B cell (primary cell): ENCODE results near the gene SLC2A9. TPM values are rescaled to one million over a fixed set of nuclear protein-coding genes. Genes with fewer than 3 reads are reported as not detected.

Experiments used
- ATAC-seq: fragments of 200-7000 bp; cut with Tn5 transposase; one replicate; pipeline ENCODE4 v1.10.0; 2021; ENCODE audit warnings: low read depth, mild to moderate bottlenecking, moderate number of reproducible peaks, moderate library complexity
- CTCF ChIA-PET: fragments of 350-600 bp; sonication (Branson Sonifier 250); formaldehyde crosslinking; loops from one replicate; lab custom pipeline; 2021; ENCODE audit warnings: antibody characterized with exemption, inconsistent platforms; lab: Charles Lee
- POLR2A ChIA-PET: fragments of 350-600 bp; sonication (Branson Sonifier 250); formaldehyde crosslinking; loops from one replicate; lab custom pipeline; 2021; ENCODE audit warnings: antibody characterized with exemption; lab: Charles Lee
- DNase-seq: peaks from one replicate; pipeline ENCODE4 v3.0.0; 2013
- H2AFZ ChIP-seq: 2 replicates; pipeline ENCODE4 v1.6.1; 2012; ENCODE audit warnings: mild to moderate bottlenecking, low read depth, low read length; ENCODE audit not compliant: insufficient read depth, poor library complexity, severe bottlenecking
- H3K27ac ChIP-seq, 2 donors: 1 replicate in 1 of 2; 2 replicates in 1 of 2; pipeline ENCODE4 v1.5.1; 2012 to 2013; ENCODE audit warnings: low read length in 2 of 2, mild to moderate bottlenecking in 2 of 2, moderate library complexity in 1 of 2
- H3K27me3 ChIP-seq, 4 experiments: fragments of 200-600 bp in 1 of 4; sonication (generic) in 1 of 4; replicated peaks in 1 of 4; 1 replicate in 2 of 4; 2 replicates in 2 of 4; pipeline versions ENCODE4 v1.6.1 to v1.7.0; 2013 to 2016; ENCODE audit warnings: low read length in 3 of 4, mild to moderate bottlenecking in 2 of 4, mixed read lengths in 1 of 4, moderate library complexity in 1 of 4; ENCODE audit not compliant: insufficient read depth in 4 of 4, control insufficient read depth in 3 of 4; ENCODE audit errors: control extremely low read depth in 1 of 4
- H3K36me3 ChIP-seq, 2 experiments: replicated peaks in 1 of 2; 1 replicate in 1 of 2; 2 replicates in 1 of 2; pipeline versions ENCODE4 v1.6.1 to v1.7.1; 2013; ENCODE audit warnings: low read length in 1 of 2; ENCODE audit not compliant: insufficient read depth in 2 of 2, control insufficient read depth in 1 of 2; ENCODE audit errors: control extremely low read depth in 1 of 2, extremely low read depth in 1 of 2
- H3K4me1 ChIP-seq, 2 donors: fragments of 200-600 bp in 1 of 2; sonication (generic) in 1 of 2; 1 replicate in 1 of 2; 2 replicates in 1 of 2; pipeline versions ENCODE4 v1.5.1 to v1.6.1; 2013 to 2017; ENCODE audit warnings: low read length in 2 of 2; ENCODE audit not compliant: control insufficient read depth in 2 of 2, insufficient read depth in 2 of 2
- H3K4me2 ChIP-seq: replicated peaks from 2 replicates; pipeline ENCODE3; 2012; ENCODE audit warnings: mild to moderate bottlenecking, low read depth, low read length; ENCODE audit not compliant: poor library complexity, severe bottlenecking
- H3K4me3 ChIP-seq, 5 experiments: fragments of 200-600 bp in 1 of 5; sonication (generic) in 1 of 5; 1 replicate in 3 of 5; 2 replicates in 2 of 5; pipeline versions ENCODE4 v1.5.1 to v1.7.0; 2011 to 2016; ENCODE audit warnings: low read length in 4 of 5, mild to moderate bottlenecking in 4 of 5, low read depth in 2 of 5, control low read depth in 1 of 5, moderate library complexity in 1 of 5; ENCODE audit not compliant: insufficient read depth in 1 of 5; ENCODE audit errors: control extremely low read depth in 1 of 5, extremely low read depth in 1 of 5
- H3K79me2 ChIP-seq: fragments of 200-600 bp; sonication (generic); one replicate; pipeline ENCODE4 v1.6.0; 2016; ENCODE audit warnings: low read length; ENCODE audit not compliant: control insufficient read depth, insufficient read depth
- H3K9ac ChIP-seq: fragments of 200-600 bp; sonication (generic); 2 replicates; pipeline ENCODE4 v1.6.1; 2017; ENCODE audit warnings: mild to moderate bottlenecking, low read length, moderate library complexity
- H3K9me3 ChIP-seq, 3 donors: one replicate each; pipeline versions ENCODE4 v1.6.1 to v1.7.1; 2013; ENCODE audit warnings: low read length in 2 of 3; ENCODE audit not compliant: control insufficient read depth in 2 of 3, insufficient read depth in 1 of 3; ENCODE audit errors: control extremely low read depth in 1 of 3
- H4K20me1 ChIP-seq: 2 replicates; pipeline ENCODE4 v1.6.0; 2012; ENCODE audit warnings: mild to moderate bottlenecking, low read length; ENCODE audit not compliant: insufficient read depth, control insufficient read depth, poor library complexity, severe bottlenecking
- H3K27ac Mint-ChIP-seq: one replicate; pipeline ENCODE4 v1.8.0; 2021; ENCODE audit warnings: mixed read lengths
- H3K27me3 Mint-ChIP-seq: one replicate; pipeline ENCODE4 v1.8.0; 2021; ENCODE audit warnings: mixed read lengths
- H3K4me1 Mint-ChIP-seq: one replicate; pipeline ENCODE4 v1.8.0; 2021; ENCODE audit warnings: mixed read lengths
- H3K4me3 Mint-ChIP-seq: one replicate; pipeline ENCODE4 v1.8.0; 2021; ENCODE audit warnings: mixed read lengths
- H3K9me3 Mint-ChIP-seq: one replicate; pipeline ENCODE4 v1.8.0; 2022; ENCODE audit warnings: mixed read lengths; ENCODE audit not compliant: insufficient read depth
- EZH2 ChIP-seq: IDR thresholded peaks from 2 replicates; pipeline ENCODE4 v1.6.1; 2012; ENCODE audit warnings: borderline replicate concordance, low read depth, mild to moderate bottlenecking, moderate library complexity, low read length; ENCODE audit not compliant: insufficient read depth, poor library complexity, severe bottlenecking
- WGBS: methylation state at CpG from one replicate; pipeline ENCODE4 v1.1.5; 2013; ENCODE audit warnings: missing lambda C conversion rate; ENCODE audit not compliant: insufficient coverage; 5-methylcytosine and 5-hydroxymethylcytosine counted together
- intact Hi-C: fragments of 100-400 bp; cut with micrococcal nuclease; formaldehyde crosslinking; loops from one replicate; pipeline ENCODE4 v1.10.0; 2022
- polyA plus RNA-seq: library from polyadenylated mRNA; depleted of rRNA; stranded (reverse); fragments of >200 nt; gene quantifications from 2 replicates; pipeline ENCODE4 v1.2.3, GENCODE V29; 2012
- total RNA-seq, 2 donors: library from RNA; stranded (reverse); fragments of 120-200 nt in 1 of 2; gene quantifications; 1 replicate in 1 of 2; 2 replicates in 1 of 2; pipeline versions ENCODE4 v1.2.3 to v1.2.4, GENCODE V29; 2013 to 2022
- TF ChIP-seq, protein P1 (sequence below): fragments of 200-600 bp; IDR thresholded peaks from one replicate; pipeline ENCODE4 v1.8.0; 2022; ENCODE audit warnings: antibody characterized with exemption, mild to moderate bottlenecking

Gene SLC2A9
- total and polyA plus RNA-seq, 2 donors (not counting 1 experiment from before 2014, with no cell fraction given), result 0.89 to 2.1 TPM

- peak overlapping the region; percentile 86 for H2AFZ ChIP-seq
- Mint-ChIP-seq H3K4me3 (peak overlapping the region; percentile 91), H3K9me3 (no peaks in the 10 kb centered on the region), H3K4me1 (peaks cover 46% of the 10 kb centered on the region), H3K27ac (peak overlapping the region; percentile 89), H3K27me3 (no peaks in the 10 kb centered on the region)
- no peaks in the 10 kb centered on the region for H3K79me2 ChIP-seq
- no peaks in the 10 kb centered on the region for H3K36me3 ChIP-seq
- peaks cover 22 to 42% of the 10 kb centered on the region in 2 donors for H3K4me1 ChIP-seq
- POLR2A ChIA-PET, result no interaction called here
- no peaks in the 10 kb centered on the region for H4K20me1 ChIP-seq
- TF ChIP-seq, protein P1, sequence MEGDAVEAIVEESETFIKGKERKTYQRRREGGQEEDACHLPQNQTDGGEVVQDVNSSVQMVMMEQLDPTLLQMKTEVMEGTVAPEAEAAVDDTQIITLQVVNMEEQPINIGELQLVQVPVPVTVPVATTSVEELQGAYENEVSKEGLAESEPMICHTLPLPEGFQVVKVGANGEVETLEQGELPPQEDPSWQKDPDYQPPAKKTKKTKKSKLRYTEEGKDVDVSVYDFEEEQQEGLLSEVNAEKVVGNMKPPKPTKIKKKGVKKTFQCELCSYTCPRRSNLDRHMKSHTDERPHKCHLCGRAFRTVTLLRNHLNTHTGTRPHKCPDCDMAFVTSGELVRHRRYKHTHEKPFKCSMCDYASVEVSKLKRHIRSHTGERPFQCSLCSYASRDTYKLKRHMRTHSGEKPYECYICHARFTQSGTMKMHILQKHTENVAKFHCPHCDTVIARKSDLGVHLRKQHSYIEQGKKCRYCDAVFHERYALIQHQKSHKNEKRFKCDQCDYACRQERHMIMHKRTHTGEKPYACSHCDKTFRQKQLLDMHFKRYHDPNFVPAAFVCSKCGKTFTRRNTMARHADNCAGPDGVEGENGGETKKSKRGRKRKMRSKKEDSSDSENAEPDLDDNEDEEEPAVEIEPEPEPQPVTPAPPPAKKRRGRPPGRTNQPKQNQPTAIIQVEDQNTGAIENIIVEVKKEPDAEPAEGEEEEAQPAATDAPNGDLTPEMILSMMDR, result peak; percentile 98
- TF ChIP-seq EZH2, result no peak
- H3K27ac ChIP-seq, result peak overlapping the region; percentile 73 to 77
- ATAC-seq, result peak; percentile 98
- DNase-seq, result peak; percentile 89
- CTCF ChIA-PET, result interaction anchor here (0.6 to 1.0 kb wide), 3 partner anchors 99 to 567 kb away, joined by 3 to 4 read pairs (median 3); no protein-coding TSS in a partner anchor
- peak overlapping the region; percentile 27 to 66 (median 64) for H3K4me3 ChIP-seq
- H3K4me2 ChIP-seq, result peak overlapping the region; percentile 83
- WGBS, result 3% methylated on average over 52 of the region's 52 CpGs
- intact Hi-C loops, result loop anchor here (1.0 to 5.0 kb wide), 7 partner anchors 98 to 518 kb away; partner anchors contain the start of genes WDR1 and ZNF518B
- H3K9me3 ChIP-seq, result peaks cover 0 to 5% (median 0%) of the 10 kb centered on the region in 3 donors
- peak overlapping the region; percentile 71 for H3K9ac ChIP-seq
- no peaks in the 10 kb centered on the region for H3K27me3 ChIP-seq
Observed at GRCh38 chr4:10018818-10019461, 2.4 kb downstream of the SLC2A9 start.
